NB4 (cell line): ENCODE results near the gene SH3PXD2A.

ENCODE experiments used
- DNase-seq: peaks from one replicate; pipeline ENCODE4 v3.0.0; 2010; ENCODE audit warnings: low read depth
- H3K4me3 ChIP-seq: one replicate; pipeline ENCODE4 v1.5.1; 2011; ENCODE audit warnings: mild to moderate bottlenecking, low read depth, low read length, moderate library complexity
- CTCF ChIP-seq: IDR thresholded peaks from one replicate; pipeline ENCODE4 v1.5.1; 2012; ENCODE audit warnings: low read depth, low read length
- MAX ChIP-seq: IDR thresholded peaks from 2 replicates; pipeline ENCODE4 v1.6.1; 2011; ENCODE audit warnings: low read depth, low read length
- MYC ChIP-seq: IDR thresholded peaks from 2 replicates; pipeline ENCODE4 v1.6.1; 2011; ENCODE audit warnings: low read depth, low read length
- POLR2A ChIP-seq: IDR thresholded peaks from 2 replicates; pipeline ENCODE4 v1.6.1; 2011; ENCODE audit warnings: mild to moderate bottlenecking; ENCODE audit not compliant: insufficient read length; ENCODE audit errors: extremely low read depth

Gene SH3PXD2A

GRCh38 chr10:103800789-103801540 is 54.4 kb downstream of the SH3PXD2A start:
- TF ChIP-seq MYC, result no peak
- TF ChIP-seq POLR2A, result no peak
- TF ChIP-seq CTCF, result no peak
- TF ChIP-seq MAX, result no peak; the same call in 1 of the 2 replicates

GRCh38 chr10:103800089-103800488 is 55.3 kb downstream of the SH3PXD2A start:
- no peak for DNase-seq
- no peak overlapping the region for H3K4me3 ChIP-seq
- TF ChIP-seq MAX (no peak), POLR2A (no peak), MYC (no peak), CTCF (no peak)

More at GRCh38 chr10:103800789-103801540, 54.4 kb downstream of the SH3PXD2A start:
- DNase-seq, result peak; percentile 84
- no peak overlapping the region for H3K4me3 ChIP-seq

GRCh38 chr10:103799341-103799740 is 56.0 kb downstream of the SH3PXD2A start:
- H3K4me3 ChIP-seq, result no peak overlapping the region
- TF ChIP-seq POLR2A, result no peak
- no peak for TF ChIP-seq CTCF
- no peak for TF ChIP-seq MYC
- TF ChIP-seq MAX, result no peak
- no peak for DNase-seq

- DNase-seq, result no peak
- H3K4me3 ChIP-seq, result no peak overlapping the region
- no peak for TF ChIP-seq MYC
- no peak for TF ChIP-seq MAX
- TF ChIP-seq POLR2A, result no peak
- TF ChIP-seq CTCF, result no peak
Measured at GRCh38 chr10:103798511-103798910, 56.9 kb downstream of the SH3PXD2A start.

GRCh38 chr10:103797857-103798256 is 57.5 kb downstream of the SH3PXD2A start:
- H3K4me3 ChIP-seq, result no peak overlapping the region
- TF ChIP-seq MYC (no peak), CTCF (no peak), MAX (no peak), POLR2A (no peak)
- DNase-seq, result no peak
